Activated CD8-positive, alpha-beta memory T cell treated with anti-CD3 and anti-CD28 coated beads, Interleukin-2, amount 50 U/mL, for 1 hour (primary cell): ENCODE measurements around the gene WNT7B.
A peak's percentile ranks its signal among the peaks of the same experiment; 100 is the strongest.

Experiments
- DNase-seq: peaks from one replicate; pipeline ENCODE4 v3.0.0-alpha.2; 2020; ENCODE audit errors: extremely low read depth

Gene WNT7B

DNA sequence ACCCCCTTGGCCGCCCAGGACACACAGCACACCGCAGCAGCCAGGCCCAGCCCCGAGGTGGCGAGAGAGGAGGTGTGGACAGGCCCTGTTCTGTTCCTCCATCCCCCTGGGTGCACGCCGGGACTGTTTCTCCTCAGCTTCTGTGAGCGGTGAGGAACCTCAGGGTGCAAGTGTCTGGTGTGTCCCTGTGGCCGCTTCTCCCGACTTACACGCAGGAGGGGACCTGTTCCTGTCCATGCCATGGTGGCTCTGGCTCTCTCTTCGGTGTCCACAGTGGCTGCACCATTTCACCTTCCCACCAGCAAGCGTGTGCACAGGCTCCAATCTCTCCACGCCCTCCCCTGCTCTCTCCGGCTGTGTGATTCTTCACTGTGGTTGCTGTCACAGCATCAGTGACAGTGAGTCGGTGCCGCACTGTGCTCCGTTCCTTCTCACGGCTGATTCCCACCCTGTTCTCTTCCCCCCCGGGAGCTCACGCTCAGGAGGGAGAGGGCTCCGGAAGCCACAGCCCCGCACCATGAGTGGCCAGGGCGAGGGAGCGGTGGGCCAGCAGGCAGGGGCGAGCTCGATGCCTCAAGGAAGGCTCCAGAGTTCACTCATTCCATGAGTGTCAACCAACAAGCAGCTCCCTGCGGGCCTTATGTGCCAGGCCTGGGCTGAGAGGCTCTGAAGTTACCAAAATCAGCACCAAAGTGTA is 18.6 kb upstream of the WNT7B start:
- no peak for DNase-seq

DNA sequence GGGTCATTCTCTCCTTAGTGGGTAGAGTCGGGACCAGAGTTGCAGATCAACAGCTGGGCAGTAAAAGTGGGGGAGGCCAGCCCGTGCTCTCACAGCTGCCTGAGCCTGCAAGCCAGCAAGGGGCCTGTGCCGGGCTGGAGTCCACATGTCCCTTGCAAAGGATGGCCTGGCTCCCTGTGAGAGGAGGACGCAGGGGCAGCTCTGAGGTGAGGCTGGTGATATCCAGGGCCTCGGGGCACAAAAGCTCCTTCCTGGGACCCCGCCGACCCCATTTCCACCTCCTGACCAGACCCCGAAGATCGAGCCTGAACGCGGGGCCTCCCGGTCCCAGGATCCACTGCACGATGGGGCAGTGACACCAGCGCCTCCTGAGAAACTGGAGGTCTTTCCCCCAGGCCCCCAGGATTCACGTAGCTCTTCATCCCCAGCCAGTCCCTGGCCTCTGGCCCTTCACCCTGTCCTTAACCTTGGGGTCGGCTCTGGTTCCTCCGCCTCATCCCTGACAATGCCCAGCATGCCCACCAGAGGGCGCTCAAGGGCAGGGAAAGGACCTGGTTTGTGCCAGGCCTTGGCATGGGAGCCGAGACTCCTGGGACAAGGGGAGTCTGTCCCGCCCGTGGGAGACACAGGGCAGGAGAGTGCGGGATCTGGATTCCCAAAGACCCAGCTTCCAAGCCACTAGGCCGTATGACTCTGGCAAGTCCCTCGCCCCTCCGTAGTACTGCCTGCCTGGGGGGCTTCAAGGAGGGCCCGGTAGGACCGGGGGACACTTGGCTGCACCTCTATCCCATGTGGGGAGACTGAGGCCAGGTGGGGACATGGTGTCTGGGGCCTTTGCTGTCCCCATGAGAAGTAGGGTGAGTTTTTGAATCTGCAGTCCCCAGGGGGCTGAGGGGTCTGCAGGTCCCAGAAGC is 17.8 kb upstream of the WNT7B start:
- peak; percentile 36 for DNase-seq

DNA sequence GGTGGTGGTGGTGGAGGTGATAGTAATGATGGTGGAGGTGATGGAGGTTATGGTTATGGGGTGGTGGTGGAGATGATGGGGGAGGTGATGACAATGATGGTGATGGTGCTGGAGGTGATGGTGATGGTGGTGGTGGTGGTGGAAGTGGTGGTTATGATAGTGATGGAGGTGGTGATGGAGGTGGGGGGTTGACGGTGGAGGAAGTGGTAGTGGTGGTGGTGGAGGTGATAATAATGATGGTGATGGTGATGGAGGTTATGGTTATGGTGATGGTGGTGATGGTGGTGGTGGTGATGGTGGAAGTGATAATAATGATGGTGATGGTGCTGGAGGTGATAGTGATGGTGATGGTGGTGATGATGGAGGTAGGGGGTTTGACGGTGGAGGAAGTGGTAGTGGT is 16.9 kb upstream of the WNT7B start:
- DNase-seq: no peak

DNA sequence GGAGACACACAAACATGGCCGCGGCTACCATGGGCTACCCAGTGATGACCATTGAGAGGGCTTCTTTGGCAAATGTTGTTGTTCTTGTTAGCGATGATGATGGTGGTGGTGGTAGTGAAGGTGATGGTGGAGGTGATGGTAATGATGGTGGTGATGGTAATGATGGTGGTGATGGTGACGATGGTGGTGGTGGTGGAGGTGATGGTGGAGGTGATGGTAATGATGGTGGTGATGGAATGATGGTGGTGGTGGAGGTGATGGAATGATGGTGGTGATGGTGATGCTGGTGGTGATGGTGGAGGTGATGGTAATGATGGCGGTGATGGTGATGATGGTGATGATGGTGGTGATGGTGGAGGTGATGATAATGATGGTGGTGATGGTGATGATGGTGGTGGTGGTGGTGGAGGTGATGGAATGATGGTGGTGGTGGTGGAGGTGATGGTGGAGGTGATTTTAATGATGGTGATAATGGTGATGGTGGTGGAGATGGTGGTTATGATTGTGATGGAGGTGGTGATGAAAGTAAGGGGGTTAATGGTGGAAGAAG is 16.3 kb upstream of the WNT7B start:
- DNase-seq: no peak

DNA sequence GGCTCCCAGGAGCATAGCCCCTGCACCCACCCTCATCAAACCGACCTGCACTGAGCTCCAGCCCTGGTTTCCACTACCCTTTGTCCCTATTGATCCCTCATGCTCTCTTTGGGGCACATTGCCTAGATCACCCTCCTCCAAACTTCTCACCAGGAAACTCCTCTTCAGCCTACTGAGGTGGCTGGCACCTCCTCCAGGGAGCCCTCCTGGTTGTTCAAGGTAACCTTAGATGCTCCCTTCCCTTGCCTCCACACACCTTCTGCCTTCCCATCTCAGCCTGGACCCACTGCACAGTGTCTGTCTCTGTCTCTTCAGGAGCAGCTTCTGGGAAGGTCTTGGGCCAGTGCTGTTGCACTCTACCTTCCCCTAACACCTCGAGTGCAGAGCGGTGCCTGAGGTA is 15.8 kb upstream of the WNT7B start:
- DNase-seq: no peak

DNA sequence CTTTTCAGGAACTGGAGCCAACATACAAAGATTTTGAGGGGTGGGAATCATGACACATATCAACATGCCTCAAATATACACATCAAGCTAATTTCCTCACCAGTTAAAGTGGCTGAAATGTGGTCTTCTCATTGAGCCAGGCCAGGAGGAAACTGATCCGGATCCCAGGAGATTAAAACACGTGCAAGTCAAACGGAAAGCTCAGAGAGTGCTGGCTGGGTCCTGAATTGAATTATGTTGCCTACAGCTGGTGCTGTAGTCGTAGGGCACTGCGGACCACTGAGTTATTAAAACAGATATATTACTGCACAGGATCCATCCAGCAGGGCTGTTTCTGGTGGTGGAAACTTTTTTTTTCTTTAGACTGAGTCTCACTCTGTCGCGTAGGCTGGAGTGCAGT is 14.1 kb upstream of the WNT7B start:
- DNase-seq: no peak

DNA sequence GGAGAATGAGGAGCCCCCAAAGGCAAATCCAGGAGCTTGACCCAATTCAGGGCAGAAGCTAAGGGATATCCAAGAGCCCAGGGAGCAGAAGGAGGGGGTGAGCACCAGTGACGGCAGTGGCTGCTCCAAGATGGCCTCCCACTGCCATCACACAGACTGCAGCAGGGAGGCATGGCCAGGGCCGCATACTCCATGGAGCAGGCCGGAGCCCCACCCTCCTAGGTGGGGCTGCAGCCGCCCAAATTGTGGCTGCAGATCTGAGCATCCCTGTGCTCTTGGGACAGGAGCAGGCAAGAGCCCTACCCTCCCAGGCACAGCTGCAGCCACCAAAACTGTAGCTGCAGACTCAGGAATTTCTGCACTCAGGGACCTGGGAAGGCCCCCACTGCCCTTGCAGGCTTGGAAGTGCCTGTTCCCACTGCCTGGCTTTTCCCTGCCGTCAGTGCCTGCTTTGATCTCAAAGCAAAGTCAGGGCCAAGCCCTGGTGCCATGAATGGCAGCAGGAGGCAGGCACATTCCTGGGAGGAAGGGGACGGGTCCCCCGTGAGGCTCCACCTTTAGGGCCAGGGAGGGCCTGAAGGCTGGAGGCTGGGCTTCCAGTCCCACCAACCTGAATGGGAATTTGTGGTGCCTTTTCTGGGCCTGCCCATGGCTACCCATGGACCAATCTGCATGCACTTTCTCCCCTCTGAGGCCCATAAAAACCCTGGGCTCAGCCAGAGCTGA is 10.3 kb upstream of the WNT7B start:
- DNase-seq: no peak

DNA sequence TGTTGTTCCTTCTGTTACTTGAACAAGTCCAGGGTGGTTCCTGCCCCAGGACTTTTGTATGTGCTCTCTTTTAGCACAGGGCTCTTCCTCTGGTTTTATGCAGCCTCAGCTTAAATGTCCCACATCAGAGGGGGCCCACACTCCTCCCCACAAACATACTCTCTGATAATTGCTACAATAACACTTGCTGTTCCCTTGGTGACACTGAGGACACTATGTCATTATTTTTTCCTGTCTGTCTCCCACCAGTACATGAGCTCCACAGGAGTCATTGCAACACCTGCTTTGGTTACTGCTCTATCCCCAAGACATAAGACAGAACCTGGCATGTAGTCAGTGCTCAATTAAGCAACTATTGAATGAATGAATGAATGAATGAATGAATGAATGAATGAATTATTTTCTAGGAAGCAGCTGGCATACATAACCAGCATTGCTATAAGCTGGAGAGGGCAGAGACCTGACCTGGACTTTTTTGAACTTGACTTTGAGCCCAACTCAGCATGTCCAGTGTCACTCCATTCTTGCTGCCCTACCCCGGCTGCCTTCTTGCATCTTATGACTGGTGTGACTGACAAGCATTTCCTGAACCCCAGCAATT is 7.5 kb upstream of the WNT7B start:
- no peak for DNase-seq

DNA sequence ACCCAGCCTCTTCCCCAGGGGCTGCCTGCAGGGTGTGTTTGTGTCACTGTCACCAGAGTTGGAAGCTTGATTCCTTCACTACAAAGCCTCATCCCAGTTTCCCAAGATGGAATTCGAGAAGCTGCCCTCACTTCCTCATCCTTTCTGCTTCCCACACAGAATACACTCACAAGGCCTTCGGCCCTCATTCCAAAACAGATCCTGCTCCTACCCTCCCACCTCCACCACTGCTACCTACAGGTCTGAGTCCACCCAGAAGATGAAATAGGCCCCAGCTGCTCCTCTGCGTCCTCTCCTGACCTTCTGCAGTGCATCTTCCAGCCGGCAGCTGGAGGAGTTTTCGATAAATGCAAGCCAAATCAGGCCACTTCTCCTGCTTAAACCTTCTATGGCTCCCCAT is 6.8 kb upstream of the WNT7B start:
- DNase-seq: no peak

DNA sequence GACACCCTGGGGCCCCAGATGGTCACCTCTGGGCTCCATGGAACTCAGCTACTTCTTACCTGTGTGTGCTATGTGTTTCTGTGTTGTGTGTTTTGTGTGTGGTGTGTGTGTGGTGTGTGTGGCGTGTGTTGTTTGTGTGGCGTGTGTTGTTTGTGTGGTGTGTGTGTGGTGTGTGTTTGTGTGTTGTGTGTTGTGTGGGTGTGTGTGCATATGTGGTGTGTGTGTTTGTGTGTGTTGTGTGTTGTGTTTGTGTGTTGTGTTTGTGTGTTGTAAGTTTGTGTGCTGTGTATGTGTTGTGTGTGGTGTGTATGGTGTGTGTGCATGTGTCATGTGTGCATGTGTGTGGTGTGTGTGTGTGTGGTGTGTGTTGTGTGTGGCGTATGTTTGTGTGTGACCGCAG is 3.8 kb upstream of the WNT7B start:
- DNase-seq: no peak

DNA sequence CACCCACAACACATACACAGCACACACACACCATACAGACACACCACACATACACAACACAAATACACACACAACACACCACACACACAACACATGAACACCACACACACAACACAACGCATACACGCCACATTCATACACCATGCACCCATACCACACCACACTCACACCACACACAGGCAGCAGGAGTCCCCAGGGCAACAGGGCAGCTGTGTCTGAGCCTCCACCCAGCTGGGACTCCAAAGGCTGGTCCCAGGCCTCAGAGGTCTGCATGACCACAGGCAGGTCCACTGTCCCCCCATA is 3.3 kb upstream of the WNT7B start:
- DNase-seq: no peak

DNA sequence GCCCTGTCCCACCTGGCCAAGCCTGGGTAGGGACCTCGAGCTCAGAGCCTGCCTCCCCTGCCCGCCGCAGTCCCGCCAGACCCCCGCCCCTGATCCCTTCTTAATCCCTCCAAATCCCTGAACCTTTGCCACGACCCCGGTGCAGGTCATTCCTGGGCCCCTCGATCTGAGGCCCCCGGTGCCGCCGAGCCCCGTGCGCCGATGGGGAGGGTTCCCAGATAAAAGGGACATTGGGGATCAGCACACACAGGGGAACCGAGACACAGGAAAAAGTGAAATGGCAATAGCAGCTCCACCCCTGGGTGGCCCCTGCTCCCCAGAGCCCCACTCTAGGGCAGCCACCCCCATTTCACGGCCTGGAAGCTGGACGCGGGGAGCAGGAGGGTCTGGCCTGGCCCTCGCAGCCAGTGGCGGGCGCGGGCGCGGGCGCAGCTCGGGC is 1.3 kb upstream of the WNT7B start:
- DNase-seq: no peak

DNA sequence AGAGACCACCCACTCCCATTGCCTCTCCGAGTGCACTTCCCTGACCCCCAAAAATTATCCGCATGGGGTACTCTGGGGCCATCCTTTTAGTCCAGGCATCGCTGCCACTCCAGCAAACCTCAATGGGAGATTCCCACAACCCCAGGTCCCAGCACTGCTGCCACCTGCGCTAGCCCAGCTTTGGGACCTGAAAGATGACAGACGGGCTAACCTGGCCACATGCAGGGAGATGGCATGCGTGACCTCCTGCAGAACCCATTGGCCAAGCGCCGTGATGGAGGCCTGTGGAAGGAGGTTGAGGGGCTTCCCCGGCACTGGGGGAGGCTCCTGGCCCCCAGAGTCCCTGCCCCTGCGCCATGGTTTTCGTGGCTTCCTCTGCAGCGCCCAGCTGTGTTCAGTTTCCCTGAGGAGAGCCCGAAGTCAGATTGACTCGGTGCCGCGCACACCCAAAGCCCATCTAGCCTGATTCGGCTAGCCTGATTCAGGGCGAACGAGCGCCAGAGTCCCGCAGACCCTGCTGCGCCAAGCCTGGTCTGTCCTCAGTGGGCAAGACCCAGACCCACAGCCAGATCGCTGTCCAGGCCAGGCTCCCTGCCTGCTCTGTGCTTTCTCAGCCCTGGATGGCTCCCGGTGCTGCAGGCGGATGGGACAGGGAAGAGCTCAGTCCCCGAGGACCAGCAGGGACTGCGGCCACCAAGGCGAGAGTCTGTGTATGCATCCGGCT is 751 bp upstream of the WNT7B start:
- no peak for DNase-seq

DNA sequence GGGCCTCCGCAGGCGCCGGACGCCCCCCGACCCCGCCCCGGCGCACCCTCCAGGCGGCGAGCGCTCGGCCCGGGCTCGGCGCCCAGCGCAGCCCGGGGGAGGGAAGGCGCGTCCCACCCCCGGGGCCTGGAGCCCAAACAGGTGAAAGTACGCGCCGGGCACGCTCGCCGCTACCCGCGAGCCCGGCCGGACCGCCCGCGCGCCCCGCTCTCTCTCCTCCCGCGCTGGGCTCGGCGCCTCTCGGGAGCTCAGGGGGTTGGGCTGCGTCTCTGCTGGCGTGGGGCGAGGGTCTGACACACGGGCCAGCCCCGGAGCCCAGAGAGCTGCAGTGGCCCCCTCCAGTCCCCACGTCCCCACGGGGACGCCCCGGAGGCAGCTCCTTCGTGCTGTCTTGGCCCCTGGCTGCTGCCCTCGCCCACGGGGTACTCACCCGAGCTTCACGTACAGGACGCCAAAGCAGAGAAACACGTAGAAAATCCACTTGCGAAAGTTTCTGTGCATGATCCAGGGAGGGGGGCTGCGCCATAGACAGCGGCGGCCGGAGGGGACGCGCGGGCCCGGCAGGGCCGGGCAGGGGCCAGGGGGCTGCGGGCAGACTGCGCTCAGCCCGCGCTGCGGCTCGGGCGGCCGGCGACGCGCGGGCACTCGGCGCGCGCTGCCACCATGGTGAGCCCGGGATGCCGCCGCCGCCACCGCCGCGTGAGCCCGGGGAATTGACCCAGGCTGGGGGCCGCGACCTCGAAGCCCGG is 534 bp downstream of the WNT7B start:
- DNase-seq: no peak

DNA sequence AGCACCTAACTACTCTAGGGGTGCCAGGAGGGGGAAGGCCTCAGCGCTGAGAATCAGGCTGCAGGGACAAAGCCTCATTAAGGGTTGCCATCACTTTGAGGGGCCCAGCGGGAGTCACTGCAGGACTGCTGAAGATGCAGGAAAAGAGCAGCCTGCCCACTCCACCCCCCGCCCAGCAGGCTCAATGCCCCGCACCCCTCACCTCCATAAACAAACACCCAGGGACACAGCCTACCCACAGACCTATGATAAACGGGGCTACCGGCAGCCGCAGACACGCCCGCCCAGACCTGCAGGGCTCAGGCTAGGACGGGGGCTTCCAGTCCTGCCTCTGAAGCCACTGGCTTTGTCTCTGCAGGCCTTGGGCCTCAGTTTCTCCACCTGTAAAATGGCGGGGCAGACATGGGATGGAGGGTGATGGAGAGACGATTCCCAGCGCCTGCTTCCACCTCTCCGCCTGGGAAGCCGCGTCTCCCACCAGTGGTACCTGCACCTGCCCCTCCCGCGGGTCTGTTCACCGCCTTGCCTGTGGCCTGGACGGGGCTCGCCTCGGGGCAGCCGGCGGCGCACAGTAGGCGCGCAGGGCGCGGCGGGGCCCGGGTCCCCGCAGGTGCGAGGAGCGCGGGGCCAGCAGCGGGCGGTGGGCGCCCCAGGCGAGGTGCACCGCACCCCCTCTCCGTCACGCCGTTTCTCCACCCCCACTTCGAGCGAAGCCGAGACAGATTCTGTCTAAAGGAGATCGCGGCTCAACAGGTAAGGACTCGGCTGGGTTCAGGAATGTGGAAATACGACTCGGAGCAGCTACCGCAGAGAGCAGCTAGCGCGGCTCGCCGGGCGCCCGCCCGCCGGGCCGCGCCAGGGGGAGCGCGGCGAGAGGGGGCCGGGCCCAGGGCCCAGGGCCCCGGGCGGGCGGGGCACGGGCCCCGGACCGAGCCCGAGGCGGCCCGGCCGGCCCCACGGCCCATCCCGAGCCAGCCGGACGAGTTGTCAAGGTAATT is 1.5 kb downstream of the WNT7B start:
- no peak for DNase-seq

DNA sequence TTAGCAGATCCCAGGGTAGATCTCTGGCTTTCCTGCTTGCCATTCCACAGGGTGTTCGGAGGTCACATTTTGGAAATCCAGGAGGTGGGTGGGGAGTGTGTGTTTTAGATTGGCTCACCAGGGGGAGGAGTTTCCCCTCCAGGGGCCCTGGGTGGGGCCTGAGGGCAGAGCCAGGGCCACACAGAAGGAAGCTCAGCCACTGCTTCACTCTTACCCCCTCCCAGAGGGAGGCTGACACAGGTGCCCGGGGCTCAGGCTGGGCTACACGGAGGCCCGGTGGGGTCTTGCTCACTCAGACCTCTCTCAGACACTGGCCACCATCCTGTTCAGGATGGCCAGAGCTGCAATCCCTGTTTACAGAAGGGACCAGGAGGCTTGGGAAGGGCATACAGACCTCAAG is 2.5 kb downstream of the WNT7B start:
- DNase-seq: no peak

DNA sequence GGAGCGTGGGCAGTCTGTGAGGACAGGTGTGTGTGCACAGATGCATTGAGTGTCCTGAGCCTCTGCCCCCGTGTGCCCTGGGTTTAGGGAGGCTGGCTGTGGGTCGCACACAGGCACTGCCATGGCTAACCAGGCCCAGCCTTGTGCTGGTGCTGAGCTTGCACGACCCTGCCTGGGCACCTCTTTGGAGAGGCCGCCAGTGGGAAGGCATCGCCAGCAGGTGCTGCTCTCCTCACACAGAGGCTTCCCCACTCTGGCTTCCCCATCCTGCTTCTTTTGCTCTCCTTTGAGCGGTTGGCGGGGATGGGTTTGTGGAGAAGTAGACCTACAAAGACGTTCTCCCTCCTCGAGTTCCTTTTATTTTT is 4.1 kb downstream of the WNT7B start:
- DNase-seq: no peak

DNA sequence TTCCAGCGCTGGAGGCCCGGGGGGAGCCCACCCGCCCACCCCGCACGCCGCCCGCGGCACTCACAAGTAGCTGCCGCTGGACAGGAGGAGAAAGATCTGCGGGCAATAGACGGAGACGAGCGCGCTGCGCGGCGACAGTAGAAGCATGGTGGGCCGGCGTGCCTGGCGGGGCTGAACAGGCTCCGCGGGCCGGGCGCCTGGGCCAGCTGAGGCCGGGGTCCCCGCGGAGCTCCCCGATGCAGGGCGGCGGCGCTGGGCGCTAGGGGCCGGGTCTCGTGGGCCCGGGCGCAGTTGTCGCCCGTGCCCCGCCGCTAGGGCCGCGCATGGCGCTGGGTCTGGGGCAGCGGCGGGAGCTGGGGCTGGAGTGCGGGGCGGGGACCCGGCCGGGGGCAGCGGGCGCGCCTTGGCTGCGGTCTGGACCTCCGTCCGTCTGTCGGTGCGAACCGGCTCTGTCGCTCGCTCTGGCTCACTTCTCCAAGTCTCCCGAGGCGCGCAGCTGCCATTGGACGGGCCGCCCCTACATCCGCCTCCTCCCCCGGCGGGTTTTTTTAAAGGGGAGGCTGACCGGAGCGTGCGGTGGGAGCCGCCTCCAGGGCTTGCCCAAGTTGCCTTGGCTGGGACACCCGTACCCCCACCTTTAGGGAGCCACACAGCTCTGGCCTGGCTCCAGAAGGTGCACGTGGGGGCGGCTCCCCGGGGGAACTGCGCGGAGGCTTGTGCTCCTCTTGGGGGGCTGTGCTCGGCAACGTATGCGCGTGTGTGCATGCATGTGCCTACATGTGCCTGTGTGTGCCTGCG is 4.7 kb downstream of the WNT7B start:
- DNase-seq: no peak
